GM18867 (cell line): Measurements from ENCODE around the gene MTNR1A.

Experiments used
- ATAC-seq: cut with Tn5 transposase; IDR thresholded peaks from one replicate; pipeline ENCODE4 v1.9.1; 2021; ENCODE audit warnings: mild to moderate bottlenecking, moderate library complexity; ENCODE audit not compliant: unreplicated experiment

MTNR1A gene

DNA sequence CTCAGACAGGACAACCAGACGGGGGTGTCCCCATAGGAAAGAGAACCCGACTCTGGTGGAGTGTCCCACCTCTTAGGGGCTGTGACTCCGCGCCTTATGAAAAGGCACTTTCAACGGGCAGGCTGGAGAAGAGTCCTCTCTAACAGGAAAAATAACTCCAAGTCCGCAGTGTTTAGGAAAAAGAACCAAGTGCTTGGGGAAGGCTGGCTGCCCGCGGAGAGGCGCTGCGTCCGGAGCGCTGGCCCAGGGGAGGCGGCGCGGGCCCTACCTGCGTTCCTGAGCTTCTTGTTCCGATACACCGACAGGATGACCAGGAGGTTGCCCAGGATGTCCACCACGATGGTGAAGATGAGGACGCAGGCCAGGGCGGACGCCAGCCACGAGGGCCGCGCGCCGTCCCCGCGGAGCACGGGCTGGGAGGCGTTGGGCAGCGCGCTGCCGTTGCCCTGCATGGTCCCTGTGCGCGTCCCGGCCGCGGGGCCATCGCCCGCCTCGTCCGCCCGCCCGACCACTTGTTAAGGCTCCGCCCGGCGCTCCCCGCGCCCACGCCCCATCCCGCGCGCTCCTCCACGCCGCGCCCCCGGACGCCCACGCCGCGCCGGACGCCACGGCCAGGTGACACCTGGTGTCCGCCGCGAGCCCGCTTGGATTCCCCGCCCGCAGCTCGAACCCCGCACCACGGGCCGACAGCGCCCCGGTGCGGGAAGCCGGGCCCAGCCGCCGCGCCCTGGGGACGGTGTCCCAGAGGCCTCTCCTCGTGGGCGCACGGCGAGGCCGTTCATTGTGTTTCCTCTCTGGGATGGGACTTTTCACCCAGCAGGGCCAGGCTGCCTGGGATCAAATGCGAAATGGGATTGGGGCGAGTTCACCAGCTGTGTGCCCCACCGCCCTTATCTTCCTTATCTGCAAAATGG is at the start of gene MTNR1A:
Gene MTNR1A (minus strand): TSS at position 654 of the 914 bp plus-strand sequence. CDS start 202 bp downstream, at position 452.
- no peak for ATAC-seq

DNA sequence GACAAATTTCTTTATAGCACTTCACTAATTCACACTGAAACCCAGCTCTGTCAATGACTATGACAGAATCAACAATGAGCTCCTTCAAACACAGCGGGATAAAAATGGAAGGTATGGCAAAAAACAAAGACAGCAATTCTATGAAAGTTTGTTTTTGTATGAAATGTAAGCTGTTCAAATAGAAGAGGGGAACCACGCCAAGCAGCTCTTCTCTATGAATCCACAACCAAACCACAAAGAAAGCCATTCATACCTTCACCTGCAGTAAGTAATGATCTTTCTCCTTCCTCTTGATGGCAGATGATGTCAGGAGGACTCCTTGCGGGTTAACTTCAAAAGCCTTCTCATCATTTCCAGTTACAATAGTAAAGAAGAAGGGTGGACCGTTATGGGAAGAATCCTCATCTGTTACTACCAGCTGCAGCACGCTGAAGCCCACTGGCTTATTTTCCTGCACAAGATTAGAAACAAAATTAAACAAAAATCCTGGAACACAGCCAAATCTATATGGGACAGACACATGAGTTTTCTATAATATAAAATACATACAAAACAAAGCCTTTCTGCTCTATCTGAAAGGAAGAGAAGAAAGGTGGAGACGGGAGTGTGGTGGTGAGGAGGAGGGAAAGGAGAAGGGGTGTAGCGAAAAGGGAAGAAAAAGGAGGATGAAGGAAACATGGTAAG is 48.9 kb upstream of the MTNR1A start:
- no peak for ATAC-seq

GRCh38 chr4:186602978-186603377 is 47.6 kb upstream of the MTNR1A start:
- no peak for ATAC-seq

DNA sequence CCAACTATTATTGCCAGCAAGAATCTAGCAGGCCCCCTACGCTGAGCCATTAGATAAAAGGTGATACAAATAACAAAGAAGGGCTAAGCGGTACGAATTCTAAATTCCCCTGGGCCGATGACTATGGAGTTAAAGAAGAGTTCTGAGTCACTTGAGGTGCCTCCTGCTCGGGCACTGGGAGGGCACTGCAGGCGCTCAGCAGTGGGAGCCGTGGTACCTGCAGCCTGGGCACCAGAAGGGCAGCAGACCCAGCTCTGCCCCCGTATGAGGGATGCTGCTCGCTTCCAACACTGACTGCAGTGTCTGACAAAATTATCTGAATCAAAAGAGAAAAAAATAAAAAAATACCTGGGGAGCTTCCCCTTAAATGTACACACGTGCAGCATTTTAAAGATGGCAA is 44.1 kb upstream of the MTNR1A start:
- ATAC-seq, result no peak

DNA sequence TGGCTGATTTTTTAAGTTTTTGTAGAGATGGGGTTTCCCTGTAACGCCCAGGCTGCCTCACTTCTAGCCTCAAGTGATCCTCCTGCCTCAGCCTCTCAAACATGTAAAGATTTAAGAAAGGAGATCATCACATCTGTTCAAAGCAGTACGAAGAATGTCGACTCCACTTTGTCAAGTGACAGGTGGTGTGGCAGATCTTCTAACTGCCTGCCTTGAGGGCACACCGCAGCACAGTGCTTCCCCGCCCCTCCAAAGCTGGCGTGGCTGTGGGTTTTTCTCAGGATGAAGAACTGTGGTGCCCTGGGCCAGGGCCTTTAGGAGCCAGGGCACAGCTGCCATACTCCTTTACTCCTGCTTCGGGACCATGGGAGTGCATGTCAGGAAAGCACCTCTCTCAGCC is 43.3 kb upstream of the MTNR1A start:
- ATAC-seq, result no peak

DNA sequence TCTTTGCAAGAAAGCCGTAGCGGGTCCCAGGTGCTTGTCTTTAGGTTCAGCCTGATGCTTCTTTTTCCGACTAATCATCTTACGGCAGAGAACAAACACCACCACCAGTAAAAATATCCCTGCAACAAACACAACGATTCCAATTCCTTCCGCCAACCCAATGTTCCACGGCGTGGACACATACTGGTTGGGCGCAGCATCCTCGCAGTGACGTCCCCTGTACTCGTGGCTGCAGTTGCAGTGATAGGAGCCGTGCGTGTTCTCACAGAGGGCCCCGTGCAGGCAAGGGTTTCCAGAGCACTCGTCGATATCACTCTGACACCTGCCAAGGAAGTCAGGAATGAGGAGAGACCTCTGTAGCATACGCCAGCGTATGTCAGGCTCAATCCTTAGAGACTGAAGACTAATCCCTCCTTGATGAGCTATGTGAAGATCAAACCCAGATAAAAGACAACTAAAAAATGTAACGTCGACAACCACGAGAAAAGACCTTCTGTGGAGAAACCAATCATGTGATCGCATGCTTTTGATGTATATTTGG is 41.6 kb upstream of the MTNR1A start:
- ATAC-seq, result no peak

- no peak for ATAC-seq
Measured at GRCh38 chr4:186596346-186596745, 41.0 kb upstream of the MTNR1A start.

DNA sequence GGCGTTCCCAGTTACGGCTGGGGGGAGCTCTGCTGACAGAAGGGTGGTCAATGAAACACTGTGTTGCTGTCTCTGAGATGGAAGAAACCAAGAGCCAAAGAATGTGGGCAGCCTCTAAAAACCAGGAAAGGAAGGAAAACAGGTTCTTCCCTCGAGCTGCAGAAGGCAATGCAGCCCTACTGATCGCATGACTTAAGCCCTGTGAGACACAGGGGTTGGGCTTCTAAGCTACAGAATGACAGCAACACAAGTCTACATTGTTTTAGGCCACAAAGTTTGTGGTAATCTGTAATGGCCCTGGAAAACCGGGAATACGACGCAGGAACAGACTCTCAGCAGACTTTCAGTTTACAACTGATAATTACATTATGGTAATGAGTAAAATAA is 38.2 kb upstream of the MTNR1A start:
- no peak for ATAC-seq

- no peak for ATAC-seq
Measured at GRCh38 chr4:186592966-186593586, 37.7 kb upstream of the MTNR1A start.

DNA sequence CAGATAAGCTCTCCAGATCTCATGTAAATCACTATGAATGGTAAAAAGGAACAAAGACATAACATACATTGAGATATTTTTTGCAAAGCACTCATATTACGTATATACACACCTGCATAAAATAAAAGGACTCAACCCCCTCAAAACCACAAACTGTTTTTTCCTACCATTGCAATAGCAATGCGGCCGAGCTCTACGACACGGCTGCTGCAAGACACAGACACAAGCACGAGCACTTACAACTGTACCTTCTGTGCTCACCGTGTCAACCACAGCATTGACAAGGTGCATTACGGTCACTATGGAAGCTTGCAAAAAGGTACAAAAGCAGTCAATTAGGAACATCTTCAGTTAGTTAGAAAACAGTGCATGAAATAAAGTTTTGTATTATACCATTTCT is 37.1 kb upstream of the MTNR1A start:
- no peak for ATAC-seq

- no peak for ATAC-seq
Measured at GRCh38 chr4:186591651-186592050, 36.3 kb upstream of the MTNR1A start.

GRCh38 chr4:186588503-186588902 is 33.1 kb upstream of the MTNR1A start:
- ATAC-seq, result no peak

- peak; percentile 75 for ATAC-seq
Measured at GRCh38 chr4:186587416-186588018, 32.1 kb upstream of the MTNR1A start.

GRCh38 chr4:186586205-186586604 is 30.8 kb upstream of the MTNR1A start:
- no peak for ATAC-seq

- no peak for ATAC-seq
Measured at GRCh38 chr4:186584912-186585311, 29.5 kb upstream of the MTNR1A start.

DNA sequence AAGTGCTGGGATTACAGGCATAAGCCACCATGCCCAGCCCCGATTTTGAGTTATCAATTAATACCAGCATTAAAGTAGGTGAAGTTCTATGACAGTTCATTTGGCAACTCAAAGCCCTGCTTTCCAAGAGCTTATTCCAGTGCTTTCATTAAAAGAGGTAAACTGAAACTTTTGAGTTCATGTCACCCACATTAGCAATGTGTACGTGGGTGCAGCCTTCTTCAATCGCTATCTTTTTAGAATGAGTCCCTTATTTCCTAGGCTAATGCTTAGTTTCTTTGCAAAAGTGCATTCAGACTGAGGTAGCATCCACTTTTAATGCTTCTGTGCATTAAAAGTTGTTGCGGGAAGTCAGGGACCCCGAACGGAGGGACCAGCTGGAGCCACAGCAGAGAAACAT is 26.1 kb upstream of the MTNR1A start:
- ATAC-seq, result no peak

GRCh38 chr4:186580669-186581068 is 25.3 kb upstream of the MTNR1A start:
- ATAC-seq, result no peak

GRCh38 chr4:186570193-186570996 is 15.0 kb upstream of the MTNR1A start:
- peak; percentile 76 for ATAC-seq

GRCh38 chr4:186569533-186570192 is 14.3 kb upstream of the MTNR1A start:
- no peak for ATAC-seq

DNA sequence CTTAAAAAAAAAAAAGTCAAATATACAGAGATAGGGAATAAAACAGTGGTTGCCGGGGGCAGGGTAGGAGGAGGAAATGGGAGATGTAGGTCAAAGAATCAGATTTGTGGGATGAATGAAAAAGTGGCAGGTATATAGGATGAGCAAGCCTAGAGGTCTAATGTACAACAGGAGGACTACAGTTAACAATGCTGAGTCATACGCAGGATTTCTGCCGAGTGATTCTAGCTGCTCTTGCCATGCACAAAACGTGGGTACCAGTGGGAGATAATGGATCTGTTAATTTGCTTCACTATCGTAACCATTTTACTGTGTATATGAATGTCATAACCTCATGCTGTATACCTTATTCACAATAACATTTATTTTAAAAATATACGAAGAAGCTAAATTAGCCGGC is 10.7 kb upstream of the MTNR1A start:
- no peak for ATAC-seq
